Skin of body (tissue), 2 donors: ENCODE data around the gene SLC28A3. TPM values are rescaled to one million over a fixed set of nuclear protein-coding genes. Genes with fewer than 3 reads are reported as not detected.
A peak's percentile ranks its signal among the peaks of the same experiment; 100 is the strongest.

ENCODE experiments used
- DNase-seq: peaks from one replicate; lab custom pipeline; 2025; lab: John Stamatoyannopoulos, UW
- total RNA-seq: library from RNA; depleted of rRNA; stranded (reverse); fragments of >200 nt; gene quantifications from one replicate; pipeline ENCODE4 v1.2.3, GENCODE V29; 2014

Gene SLC28A3
- total RNA-seq, 1 donor from 2014 or later = 4.9 TPM

DNA sequence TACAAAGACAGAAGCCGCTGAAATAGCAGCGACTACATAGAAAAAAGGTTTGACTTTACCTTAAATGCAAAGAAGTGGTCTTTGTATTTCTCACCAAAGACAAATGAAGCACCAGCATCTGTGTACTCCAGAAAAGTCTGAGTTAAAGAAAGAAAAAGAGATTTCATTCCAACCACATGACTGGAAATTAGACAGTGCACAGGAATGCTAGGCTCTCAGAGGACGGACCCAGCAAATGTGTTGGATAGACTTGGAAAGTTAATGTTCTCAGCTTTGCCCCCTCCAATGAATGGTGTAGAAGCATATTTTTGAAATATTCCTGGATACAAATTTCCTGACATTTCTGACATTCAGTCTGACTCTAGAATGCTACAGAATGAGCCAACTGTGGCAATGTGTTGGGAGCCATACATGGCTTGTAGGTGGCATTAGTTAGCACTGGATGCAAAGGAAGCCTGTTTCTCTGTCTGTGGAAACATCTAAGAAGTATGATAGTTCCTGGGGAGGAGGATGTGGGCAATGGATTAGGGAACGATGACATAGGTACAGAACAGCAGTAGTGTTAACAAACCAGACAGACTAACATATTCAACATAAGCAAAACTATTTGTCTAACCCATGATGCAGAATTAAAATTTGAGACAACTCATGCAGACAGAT, 43.3 kb downstream of the SLC28A3 start:
- DNase-seq = no peak

DNA sequence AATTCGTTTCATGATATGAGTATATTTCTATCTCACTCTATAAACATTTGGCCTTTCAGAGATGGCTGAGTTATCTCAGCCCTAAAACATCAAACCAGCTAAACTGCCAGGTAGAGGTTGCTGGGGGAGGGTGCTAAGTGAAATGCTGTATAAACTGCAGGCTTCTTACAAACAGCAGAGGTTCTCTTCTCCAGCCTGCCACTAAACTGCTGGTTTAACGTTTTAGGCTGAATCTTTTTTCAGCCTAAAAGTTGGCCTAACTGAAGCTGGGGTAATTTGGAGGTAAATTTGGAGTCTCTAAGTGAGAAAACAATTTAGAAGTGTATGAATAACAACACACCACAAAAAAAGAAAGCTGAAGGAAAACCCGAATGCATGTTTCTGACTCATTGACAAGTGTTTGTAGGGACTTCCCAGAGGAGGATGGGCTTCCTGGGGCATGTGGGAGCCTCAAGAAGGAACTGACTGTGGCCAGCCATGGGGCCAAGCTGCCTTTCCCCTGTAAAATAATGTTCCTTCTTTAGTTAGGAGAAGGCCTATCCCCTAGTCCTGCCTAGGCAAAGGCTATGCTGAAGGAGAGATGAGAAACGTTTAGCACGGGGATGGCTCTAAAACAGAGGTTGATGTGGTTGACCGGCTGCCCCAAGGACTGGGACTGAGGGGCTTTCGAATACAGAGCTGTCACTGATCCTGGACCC, 44.3 kb downstream of the SLC28A3 start:
- no peak for DNase-seq

DNA sequence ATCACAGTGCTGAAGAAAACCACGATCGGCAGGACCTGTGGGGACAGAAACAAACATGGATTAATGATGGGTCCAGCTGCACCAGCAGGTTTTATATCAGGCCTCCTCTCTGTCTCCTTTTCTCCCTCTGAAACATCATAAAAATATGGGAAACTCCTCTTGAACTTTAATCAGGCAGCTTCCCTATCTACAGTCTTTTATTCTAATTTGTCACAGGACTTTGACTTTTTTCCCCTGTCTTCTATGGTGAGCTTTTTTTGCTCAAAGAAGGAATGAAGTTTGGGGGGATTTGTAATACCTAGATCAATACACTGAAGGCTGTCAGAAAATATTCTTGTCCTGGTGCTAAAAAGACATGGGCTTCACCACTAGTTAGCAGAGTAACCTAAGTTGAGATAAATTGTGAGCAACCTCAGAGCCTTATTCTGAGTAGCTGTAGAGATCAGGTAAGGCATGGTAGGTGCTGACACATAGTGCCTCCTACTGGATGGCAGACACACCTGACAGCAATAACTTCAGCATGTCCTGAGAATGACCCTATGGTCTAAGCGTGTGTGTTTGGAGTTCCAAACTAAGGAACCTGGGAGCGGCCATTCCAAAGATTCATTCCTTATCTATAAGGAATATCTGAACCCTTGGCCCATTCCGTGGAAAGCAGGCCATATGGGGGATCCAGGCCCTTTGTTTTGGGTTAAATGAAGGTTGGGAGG, 46.2 kb downstream of the SLC28A3 start:
- DNase-seq = no peak

DNA sequence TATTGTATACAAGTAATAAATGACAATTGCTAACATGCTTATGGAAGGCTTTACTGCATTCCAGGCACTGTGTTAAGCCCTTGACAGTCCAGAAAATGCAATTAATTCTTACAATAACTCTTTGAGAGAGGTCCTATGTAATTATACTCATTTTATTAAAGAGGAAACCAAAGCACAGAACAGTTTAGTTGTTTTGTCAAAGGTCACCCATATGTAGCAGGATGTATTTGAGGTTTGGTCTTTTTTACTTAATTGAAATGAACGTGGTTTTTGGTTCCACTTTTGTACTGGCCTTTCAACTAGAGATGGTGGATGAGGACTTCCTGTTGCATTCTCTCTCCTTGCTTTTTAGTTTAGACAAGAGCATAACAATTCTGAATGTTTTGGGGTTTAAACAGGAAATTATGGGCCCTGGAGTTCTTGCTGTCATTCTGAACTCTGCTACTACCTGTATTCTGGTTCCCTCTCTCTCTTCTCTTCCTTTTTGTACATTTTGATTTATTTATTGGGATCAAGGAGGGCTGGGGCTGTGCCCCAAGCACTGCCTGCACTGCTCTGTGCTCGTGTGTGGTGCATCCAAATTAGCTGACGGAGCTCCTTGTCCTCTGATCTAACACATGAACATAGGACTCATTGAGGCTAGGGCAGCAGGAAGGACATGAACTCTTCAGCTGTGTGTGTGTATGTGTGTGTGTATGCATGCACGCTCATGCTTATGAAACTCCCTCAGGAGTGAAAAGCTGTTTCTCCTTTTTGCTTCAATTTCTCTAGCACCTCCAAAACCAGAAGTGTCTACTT, 47.4 kb downstream of the SLC28A3 start:
- DNase-seq = no peak

DNA sequence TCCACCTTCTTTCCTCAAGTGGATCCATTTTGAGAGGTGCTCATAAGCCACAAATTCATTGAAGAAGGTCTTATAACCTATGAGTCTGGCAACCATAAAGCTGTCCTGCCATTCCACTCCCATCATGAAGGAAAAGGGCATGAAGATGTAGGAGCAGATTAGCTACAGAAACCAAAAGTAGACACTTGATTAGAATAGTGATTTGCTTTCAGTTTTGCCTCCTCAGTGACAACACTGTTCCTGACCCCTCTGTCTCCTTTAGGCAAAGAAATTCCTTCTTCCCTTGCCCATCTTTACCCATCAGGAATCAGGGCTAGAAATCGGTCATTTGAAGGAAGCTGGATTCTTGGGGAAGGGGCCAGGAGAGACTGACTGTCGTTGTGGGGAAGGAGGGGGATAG, 55.2 kb downstream of the SLC28A3 start:
- no peak for DNase-seq

DNA sequence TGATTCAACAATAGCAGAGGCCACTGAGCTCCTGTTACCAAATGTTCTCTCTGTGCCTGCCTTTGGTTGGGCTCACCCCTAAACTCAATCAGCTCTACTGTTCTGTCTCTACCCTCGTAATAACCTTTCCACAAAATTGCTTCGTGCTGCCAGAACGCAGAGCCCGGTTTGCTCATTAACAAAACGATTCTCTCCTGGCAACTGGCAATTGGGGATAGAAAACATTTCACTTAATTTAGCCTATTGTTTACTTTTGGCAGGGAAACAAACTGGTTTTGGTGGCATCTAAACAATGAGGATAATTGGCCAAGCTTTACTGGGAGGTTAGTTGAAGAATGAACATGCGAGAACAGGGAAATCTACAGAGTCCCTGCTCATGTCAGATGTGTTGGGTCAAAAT, 56.6 kb downstream of the SLC28A3 start:
- DNase-seq = no peak

DNA sequence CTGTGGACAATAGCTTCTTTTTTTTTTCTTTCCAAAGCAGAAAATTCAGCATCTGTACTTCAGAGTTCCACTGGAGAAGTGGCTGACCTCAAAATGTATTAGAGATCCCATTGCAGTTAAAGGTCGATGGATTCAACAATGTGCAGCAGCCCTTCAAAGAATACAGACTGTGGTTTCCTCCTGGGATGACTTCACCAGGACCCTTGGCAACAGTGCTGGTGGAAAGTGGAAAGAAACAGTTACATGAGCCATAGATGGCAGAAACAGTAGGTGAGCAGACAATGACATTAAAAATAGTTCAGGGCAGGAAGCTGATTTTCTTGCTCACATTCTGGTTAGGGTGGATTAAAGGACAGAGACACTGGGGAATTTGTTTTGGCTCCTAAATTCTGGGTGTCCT, 62.4 kb downstream of the SLC28A3 start:
- DNase-seq = no peak

DNA sequence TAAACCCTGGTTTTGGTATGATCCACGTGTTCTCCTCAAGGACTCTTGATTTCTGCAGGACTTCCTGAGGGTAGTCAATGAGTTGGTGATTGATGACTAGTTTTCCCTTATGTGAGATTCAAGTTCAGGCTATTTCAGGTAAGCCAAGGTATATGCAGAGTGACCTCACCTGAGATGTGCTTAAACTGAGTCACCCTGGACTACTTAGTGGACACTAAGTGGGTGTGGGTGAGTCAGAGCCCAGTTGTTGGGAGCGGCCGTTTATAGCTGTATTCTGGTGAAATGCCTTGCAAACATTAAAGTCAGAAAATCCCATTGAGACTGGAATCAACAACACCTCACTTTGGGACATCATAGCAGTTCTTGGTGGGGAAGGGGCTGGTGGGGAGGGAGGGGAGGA, 62.9 kb downstream of the SLC28A3 start:
- DNase-seq = no peak

DNA sequence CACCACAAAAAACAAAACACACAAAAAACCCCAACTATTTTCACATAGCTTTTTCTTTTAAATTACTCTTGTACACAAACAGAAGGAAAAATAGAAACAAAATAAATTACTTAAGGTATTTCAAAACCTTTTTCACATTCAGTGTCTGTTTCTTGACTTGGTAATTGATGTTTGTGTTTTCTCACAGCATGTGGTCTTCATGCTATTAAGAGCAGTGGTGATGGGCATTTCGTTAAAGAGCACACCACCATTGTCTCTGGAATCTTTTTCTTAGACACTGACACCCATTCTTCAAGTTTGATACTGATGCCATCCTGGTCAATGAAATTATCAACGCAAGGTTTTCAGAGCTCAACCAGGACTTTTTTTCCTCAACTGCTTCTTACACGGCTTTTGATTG, 63.8 kb downstream of the SLC28A3 start:
- no peak for DNase-seq

DNA sequence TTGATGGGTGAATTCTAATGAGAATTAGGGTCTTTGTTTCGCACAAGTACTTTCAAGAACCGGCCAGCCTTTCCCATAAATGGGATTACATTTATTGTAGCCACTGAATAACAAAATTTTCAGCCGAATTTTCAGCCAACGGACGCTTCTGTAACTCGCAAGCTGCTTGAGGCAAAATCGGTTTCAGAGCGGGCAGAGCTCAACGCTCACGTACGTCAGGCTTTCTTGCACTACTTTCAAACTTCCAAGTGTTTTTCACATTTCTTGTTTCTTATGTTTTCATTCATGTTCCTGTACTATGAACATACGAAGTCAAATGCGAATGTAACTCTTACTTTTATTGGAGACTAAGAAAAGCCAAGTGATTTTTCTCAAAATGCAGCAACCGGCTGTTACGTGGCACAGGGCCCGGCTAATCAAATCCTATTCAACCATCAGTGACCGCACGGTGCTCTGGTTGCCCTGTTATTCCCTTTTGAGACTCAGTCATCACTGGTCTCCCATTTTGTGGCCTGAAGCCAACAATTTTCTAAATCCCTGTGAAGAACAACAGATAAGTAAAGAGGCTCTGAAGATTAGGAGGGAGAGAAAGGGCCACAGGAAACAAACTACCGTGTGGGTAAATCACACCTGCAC, 68.5 kb downstream of the SLC28A3 start:
- DNase-seq = no peak

DNA sequence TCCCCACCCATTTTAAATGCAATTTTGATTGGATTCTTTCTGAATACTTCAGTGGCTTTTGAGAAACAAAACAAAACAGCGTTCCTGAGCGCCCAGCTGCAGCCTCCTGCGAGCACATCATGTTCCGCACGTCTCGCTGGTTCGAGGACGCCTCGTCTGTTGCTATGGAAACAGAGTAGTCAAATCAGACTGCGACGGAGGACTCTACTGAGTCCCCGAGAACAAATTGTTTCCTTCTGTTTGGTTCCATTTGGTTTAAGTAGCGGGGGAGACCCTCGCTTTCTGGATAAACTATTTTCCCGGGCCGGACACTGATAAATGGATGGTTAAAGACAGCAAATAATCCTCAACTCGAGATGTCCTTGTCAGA, 69.0 kb downstream of the SLC28A3 start:
- peak; percentile 88 for DNase-seq

DNA sequence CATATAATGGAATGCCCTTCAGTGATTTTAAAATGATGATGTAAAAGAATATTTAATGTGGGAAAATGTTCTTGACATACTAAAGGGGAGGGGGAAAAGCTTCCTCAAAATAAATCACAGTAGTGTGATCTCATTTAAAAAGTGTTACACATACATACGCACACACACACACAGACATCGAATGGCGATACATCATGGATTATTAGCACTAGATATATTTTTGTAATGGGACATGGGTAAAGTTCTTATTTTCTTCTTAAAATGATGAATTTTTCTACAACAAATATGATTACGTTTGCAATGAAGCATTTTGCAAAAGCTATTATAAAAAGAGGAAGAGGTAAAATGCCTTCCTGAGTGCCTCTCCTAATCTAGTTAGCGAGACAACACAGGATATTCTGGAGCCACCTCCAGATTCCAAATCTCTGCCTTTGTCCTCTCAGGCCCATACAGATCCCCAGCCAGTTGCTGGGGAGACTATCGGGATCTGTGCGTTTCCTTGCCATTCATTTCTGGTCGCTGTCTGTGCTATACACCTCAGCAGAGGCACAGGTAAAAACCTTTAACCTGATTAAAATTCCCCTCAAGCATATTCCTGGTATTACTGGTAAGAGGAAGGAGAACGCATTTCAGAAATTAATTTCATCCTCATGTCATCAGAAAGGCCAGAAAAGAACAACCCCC, 69.6 kb downstream of the SLC28A3 start:
- no peak for DNase-seq

DNA sequence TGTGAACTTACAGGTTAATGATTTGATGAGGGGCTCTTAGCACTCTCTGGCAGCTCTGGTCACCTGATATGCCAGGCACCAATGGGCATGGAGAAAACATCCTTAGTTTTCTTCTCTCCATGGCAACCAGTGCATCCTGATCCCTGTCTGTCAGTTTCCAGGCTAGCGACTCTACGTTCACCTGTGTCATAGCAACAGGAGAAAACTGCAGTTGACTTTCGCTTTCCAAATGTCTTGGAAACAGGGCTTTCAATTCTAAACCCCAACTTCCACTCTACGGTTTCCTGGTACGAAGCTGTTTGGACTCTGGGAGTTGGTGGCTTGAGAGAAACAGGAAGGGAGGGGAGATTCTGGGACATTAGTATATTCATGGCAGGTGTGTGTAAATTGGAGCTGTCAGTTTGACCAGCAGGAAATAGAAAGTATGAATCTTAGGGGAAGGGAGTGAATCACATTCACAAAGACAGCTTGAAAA, 74.4 kb downstream of the SLC28A3 start:
- DNase-seq = no peak

DNA sequence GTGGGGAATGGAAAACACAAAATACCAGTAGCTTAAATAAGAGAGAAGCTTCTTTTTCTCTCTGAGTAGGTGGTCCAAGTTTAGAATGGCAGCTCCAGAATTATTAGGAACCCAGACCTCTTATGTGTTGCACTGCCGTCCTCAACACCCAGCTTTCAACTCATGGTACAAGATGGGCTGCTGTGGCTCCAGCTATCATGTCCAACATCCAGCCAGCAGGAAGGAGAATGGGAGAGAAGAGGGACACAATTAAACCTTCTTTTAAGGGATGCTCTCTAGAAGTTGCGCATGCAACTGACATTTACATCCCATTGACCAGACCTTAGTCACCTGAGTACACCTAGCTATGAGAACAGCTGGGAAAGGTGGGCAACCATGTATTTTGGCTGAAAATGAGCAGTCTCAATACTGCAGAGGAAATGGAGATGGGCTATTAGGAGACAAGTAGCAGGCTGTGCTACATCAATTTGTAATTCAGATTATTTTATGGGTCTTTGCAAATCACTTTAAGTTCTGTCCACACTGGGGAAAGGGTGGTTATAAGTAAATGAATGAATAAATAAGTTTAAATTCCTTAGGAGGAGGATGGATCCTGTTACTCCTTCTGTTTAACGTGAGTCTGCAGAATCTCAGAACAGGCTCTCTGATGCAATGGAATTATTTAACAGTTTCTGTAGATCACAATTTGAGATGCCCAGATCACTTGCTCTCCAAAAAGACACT, 76.1 kb downstream of the SLC28A3 start:
- no peak for DNase-seq

DNA sequence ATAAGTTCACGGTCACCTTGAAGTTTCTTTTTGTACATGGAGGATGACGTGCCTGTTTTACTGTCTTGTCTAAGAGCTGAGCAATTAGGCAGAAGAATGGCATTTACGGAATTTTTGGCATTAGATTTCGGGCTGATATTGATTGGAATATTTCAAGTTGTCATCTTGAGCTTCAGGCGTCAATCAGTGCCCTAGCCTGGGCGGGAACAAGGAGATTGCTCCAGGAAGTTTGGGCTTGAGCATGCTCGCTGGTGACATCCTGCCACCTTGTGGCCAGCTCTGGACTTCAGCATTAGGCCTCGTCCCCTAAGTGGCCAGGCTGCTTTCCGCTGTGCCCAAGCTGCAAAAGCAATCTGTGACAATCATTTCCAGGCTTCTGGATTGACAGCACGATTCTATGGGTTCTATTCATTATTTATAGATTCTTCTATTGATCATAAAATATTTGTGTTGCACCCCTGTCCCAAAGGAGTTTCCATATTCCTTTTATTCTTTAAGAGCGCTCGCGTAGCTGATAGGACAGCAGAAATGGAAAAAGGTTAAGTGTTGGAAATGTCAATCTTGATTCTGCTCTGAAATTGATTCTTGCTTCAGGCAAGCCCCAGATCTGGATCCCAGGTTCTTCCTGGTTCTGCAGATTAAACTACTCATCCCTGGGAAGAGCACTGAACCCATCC, 79.3 kb downstream of the SLC28A3 start:
- DNase-seq = peak; percentile 80

DNA sequence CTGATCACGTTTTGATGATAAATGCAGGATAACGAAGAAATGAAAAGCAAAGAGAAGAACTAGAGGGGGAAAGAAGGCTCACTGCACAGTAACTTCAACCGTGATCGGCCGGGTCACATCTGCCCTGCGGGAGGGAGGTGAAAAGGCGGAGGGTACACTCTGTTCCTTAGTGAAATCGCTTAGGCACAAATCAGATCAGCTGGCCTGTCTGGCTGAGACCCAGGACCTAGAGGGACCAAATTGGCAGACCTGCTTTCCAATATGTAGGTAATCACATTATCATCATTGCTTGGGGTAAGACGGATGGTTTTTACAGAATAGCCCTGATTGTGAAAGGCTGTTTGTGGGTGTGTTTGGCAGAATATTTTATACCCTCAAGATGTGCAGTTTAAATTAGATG, 82.2 kb downstream of the SLC28A3 start:
- DNase-seq = no peak

DNA sequence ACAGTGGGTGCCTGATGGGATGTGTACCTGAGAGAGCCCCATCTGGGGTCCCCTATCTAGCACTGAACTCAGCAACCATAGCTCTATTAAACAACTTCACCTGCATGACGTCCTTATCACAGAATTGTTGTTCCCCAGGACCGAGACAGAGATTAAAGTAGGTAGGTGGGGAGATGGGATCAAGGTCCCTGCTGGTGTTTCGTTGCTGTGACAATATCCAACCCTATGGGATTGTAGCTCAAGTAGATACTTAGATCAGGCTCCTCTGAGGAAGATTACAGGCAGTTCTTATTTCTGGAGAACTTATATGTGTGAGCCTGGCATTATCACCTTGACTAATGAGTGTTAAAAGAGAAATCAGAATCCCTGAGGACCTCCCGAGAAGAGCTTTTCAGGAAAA, 84.9 kb downstream of the SLC28A3 start:
- DNase-seq = no peak

DNA sequence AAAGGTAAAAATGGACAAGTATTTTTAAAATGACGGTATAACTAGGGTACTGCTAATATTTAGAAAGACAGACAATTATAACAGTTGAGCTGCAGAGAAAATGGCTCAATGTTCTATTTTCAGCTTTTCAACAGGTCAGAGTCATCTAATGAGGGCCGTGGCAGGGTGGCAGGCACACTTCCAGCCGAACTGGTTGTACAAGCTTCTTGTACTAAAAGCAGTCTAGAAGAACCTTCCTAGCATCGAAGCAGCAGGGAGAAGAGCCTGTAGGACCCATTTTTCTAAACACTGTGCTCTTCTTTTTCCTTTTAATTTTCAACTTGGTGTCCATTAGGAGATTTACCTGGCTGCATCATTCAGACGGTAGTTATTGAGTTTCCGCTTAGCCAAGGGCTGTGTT, 85.6 kb downstream of the SLC28A3 start:
- DNase-seq = no peak

DNA sequence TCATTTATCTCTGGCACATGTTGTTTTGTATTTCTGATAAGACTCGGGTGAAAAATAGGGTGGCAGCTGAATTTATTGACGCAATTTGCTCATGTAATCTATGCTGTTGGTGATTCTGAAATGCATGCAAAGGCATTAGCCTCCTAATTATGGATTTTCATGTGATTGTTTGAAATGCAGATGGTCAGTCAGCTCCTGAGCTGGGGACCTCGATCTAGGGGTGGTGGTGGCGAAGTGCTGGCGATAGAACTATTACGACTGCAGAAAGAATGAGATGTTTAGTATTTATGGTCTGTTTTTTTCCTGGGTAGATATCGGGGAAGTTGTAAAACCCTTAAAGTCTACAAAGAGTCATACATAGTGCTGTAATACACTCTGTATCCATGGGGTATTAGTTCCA, 88.6 kb downstream of the SLC28A3 start:
- DNase-seq = no peak
